A673 (cell line): ENCODE data around the gene TMEM272.

Source experiments
- EZH2 ChIP-seq: fragments of 200-600 bp; sonication (generic); IDR thresholded peaks from 2 replicates; pipeline ENCODE4 v1.6.1; 2017; ENCODE audit warnings: borderline replicate concordance, low read depth, mild to moderate bottlenecking, mixed read lengths, antibody characterized with exemption, low read length; ENCODE audit not compliant: poor library complexity, severe bottlenecking
- TF ChIP-seq, protein P1 (sequence below): fragments of 300-800, 200-600 bp; sonication (generic); conservative IDR thresholded peaks from 2 replicates; pipeline ENCODE4 v1.5.1; 2017; ENCODE audit warnings: low read depth, mild to moderate bottlenecking, antibody characterized with exemption, low read length, moderate library complexity, mixed read lengths

DNA sequence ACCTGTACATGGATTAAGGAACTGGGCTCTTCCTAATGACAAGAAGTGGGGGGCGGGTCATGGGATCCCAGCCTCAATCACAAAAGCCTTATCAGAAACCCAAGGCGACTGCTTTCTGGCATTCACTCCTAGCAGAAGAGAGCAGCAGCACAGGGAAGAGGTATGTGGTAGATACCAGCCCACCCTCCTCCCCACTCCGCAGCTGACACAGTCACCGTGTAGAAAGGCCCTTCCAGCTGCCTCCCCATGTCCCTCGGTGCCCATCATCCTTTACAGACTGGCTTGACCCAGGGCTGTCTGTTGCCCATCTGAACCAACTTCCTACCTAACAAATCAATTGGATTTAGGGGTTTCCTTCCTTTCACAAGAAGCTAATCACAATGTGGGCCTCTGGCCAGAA is 37.9 kb downstream of the TMEM272 start:
- TF ChIP-seq, protein P1, sequence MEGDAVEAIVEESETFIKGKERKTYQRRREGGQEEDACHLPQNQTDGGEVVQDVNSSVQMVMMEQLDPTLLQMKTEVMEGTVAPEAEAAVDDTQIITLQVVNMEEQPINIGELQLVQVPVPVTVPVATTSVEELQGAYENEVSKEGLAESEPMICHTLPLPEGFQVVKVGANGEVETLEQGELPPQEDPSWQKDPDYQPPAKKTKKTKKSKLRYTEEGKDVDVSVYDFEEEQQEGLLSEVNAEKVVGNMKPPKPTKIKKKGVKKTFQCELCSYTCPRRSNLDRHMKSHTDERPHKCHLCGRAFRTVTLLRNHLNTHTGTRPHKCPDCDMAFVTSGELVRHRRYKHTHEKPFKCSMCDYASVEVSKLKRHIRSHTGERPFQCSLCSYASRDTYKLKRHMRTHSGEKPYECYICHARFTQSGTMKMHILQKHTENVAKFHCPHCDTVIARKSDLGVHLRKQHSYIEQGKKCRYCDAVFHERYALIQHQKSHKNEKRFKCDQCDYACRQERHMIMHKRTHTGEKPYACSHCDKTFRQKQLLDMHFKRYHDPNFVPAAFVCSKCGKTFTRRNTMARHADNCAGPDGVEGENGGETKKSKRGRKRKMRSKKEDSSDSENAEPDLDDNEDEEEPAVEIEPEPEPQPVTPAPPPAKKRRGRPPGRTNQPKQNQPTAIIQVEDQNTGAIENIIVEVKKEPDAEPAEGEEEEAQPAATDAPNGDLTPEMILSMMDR, result no peak
- TF ChIP-seq EZH2, result no peak
